MM.1S (cell line): ENCODE data around the gene ALPP.

ENCODE experiments used
- EZH2 ChIP-seq: fragments of 300-600 bp; sonication (generic); optimal IDR thresholded peaks from 2 replicates; pipeline ENCODE3; 2017; ENCODE audit warnings: low read depth, mild to moderate bottlenecking, antibody characterized with exemption, low read length, mixed read lengths
- TF ChIP-seq, protein P1 (sequence below): fragments of 300-600 bp; sonication (generic); IDR thresholded peaks from 2 replicates; pipeline ENCODE4 v1.5.1; 2016; ENCODE audit warnings: antibody characterized with exemption, low read length, mixed read lengths

- TF ChIP-seq, protein P1, sequence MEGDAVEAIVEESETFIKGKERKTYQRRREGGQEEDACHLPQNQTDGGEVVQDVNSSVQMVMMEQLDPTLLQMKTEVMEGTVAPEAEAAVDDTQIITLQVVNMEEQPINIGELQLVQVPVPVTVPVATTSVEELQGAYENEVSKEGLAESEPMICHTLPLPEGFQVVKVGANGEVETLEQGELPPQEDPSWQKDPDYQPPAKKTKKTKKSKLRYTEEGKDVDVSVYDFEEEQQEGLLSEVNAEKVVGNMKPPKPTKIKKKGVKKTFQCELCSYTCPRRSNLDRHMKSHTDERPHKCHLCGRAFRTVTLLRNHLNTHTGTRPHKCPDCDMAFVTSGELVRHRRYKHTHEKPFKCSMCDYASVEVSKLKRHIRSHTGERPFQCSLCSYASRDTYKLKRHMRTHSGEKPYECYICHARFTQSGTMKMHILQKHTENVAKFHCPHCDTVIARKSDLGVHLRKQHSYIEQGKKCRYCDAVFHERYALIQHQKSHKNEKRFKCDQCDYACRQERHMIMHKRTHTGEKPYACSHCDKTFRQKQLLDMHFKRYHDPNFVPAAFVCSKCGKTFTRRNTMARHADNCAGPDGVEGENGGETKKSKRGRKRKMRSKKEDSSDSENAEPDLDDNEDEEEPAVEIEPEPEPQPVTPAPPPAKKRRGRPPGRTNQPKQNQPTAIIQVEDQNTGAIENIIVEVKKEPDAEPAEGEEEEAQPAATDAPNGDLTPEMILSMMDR, result no peak
- TF ChIP-seq EZH2, result no peak
Measured at GRCh38 chr2:232349546-232349945, 29.0 kb upstream of the ALPP start.
